SKM-1 treated with dmso at 0.1 percent for 144 hours (cell line): ENCODE data around the gene BZW1.

Source experiments
- DNase-seq: peaks from one replicate; lab custom pipeline; 2025; ENCODE audit not compliant: unreplicated experiment; lab: John Stamatoyannopoulos, UW

BZW1 gene

DNA sequence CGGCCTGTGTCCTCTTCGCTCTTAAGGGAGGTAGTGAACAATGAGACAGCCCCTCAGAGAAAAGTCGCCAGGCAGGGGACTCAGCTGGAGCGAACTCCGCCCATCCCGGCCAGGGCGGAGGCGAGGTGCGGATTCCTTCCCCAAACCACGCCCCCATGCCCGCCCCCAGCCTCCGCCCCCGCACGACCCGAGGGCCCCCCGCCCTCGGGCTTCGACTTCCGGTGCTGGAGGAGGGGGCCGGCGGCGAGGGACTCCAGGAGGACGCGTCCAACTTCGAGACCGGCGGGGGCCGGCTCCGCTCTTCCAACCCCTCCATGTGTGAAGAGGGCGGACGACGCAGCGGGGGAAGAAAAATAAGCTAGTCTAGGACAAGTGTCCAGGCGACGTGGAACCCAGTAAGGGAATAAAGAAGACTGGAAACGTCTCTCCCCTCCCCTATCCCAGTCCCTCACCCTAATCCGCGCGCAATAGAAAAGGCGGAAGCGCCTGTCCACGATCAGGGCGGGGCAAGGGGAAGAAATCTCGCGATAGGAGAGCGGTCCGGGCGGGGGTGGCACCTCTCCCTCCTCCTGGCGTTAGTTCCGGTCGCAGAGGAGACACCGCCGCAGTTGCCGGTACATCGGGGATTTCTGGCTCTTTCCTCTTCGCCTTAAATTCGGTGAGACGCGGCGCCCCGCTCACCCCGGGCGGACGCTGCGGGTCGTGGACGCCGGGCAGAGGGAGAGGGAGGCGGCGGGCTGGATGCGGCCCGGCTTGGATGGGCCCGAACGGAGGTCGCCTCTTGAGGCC lies at the start of gene BZW1:
Gene BZW1 (plus strand): TSS at position 578 of the 789 bp plus-strand sequence. CDS start 1,308 bp downstream, outside the sequence.
- peak; percentile 96 for DNase-seq

DNA sequence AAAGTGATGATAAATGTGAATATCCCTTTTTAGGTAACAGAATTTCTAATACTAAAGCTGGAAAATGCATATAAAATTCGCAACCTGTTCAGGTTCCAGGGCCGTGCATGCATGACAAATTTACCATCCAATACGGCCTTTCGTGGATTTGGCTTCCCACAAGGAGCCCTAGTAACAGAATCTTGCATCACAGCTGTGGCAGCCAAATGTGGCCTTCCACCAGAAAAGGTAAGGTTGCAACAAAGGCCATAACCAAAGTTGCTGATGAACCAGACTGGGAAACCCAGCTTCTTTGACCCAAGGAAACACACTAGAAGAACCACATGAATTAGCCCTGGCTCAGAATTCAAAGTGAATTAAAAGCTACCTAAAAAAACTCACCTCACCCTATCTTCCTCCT lies 49.6 kb upstream of the BZW1 start:
- no peak for DNase-seq

DNA sequence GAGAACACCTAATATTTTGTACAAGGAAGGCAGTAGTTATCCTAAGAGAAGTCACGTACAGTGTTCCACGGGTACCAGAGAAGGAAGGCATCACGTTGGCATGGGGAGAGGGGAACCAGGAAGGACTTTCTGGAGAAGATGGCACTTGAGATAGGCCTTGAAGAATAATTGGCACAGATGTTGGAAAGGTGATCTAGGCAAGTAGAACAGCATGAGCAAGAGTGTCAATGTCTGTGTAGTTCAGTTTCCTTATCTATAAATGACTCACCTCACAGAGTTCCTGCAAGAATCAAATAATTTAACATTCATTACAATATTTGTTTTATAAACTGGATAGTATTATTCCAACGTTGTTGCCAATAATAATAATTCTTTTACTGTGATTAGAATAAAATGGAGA lies 48.3 kb upstream of the BZW1 start:
- DNase-seq = no peak

DNA sequence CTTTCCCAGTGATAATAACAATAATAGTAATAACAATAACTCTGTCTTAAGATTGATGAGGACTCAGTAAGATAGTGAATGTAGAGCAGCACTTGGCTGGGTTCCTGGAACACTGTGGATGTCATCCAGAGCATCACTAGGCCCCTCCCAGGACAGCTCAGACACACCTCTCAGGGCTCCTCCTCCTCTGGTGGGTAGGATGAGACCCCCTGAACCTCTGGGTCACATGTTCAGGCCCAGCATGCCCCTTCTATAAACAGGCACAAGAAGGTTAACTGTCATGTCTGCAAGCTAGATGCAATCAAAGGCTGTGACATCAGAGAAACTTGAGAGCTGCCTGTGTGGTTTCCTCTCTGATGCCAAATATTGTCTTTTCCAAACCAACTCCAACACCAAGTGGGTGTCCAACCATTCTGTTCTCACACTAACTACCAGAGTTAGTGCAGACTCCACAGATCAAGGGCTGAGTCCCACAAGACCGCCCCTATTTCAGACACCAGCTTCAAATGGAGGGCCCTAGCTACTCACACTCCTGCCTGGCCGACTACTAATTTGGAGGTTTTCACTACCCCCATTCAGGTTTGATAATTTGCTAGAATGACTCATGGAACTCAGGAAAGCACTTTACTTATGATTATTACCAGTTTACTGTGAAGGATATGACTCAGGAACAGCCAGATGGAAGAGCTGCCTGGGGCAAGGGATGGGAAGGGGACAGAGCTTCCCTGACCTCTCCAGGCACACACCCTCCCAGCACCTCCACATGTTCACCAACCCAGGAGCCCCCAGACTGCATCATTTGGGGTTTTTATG lies 46.4 kb upstream of the BZW1 start:
- DNase-seq = no peak

DNA sequence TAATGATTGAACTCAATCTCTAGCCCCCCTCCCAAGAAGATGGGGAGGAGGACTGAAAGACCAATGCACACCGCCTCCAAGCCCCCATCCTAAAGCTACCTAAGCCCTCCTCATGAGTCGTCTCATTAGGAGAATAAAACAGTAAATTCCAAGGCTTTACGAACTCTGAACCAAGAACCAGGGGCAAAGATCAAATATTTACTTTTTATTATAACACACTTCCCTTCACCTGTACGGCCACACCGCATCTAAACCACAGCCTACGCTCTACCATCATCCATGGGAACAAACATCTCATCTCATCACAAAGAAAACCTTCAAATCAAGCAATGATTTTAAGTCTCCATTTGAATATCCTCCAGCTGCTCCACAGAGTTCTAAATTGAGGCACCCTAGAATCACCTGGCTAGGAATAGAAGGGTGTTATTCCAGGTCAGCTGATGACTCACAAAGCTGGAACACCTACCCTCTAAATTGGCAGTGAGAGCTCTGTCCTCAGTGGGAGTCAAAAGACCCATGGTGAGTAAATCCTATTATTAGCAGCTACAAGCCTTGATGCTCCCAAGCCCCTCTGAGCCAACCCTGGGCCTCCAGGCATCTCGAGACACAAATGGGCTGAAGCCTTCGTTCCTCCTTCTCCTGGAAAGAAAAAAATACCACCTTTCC lies 45.6 kb upstream of the BZW1 start:
- DNase-seq = no peak

DNA sequence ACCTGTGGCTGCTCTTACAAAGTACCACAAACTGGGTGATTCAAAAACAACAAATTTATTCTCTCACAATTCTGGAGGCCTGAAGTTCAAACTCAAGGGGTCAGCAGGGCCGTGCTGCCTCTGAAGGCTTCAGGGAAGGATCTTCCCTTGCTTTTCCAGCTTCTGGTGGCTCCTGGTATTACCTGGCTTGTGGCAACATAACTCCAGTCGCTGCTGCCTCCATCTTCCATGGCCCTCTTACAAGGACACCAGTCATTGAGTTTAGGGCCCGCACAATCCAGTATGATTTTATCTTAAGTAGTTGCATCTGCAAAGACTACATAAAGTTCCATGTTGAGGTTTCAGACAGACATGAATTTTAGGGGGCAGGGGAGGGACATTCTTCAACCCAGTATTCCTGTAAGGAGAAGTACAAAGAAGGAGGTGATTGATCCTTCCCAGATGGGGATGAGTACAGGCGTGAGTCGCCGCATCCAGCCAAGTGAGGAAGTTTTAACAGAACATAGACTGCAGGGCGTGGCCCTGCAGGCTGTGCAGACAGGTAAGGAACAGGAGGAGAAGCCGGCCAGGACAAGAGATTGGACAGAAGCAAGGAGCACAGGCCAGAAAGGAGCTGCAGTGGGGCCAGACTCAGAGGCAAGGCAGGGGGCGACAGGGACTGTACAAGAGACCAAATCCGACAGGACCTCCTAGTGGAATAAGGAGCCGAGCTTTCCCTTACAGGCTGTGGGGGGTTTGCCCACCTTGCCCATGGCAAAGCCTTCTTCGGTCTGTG lies 44.4 kb upstream of the BZW1 start:
- no peak for DNase-seq

DNA sequence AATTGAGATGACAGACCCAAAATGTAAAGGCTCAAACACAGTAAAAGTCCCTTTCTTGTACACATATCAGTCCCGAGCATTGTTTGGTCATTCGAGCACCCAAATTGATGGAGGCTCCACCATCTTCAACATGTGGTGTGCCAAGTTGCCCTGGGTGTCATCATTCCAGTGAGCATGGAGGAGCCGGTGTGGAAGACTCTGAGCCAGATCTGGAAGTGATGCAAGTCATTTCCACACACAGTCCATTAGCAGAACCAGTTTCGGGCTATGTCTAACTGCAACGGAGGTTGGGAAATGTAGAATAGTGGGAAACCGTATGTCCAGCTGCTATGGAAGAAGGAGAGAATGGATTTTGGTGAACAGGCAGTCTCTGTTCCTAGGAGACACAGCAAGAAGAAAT lies 40.9 kb upstream of the BZW1 start:
- DNase-seq = no peak

DNA sequence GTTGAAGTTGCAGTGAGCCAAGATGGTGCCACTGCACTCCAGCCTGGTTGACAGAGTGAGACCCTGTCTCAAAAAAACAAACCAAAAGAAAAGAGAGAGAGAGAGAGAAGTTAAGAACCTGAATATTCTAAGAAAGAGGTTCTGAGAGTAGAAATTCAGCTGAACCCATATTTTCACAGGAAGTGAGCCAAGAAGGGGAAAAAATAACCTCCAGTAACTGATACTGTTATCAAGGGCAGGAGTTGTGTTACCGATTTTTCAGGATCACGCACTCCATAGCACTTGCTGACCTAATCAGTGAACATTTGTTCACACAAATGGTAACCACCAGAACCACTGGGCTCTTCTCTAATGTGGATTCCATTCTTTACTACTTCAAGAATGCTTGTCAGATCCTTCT lies 39.1 kb upstream of the BZW1 start:
- no peak for DNase-seq

DNA sequence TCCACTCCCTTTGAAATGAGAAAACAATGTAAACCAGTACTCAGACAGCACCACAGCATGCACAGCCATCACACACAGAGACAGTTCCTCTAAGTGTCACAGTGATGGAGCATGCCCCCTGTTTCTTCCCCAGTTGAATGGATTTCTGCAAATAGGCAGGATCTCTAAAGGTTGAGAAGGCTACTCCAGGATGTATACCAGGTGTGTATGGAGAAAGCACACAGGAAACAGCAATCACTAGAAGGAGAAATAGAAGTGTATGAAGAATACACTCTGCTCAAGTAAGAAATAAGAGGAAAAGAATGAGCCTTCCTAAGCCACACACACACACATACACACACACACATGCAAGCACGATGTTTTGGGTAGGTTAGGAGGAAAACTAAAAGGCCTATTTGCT lies 38.6 kb upstream of the BZW1 start:
- no peak for DNase-seq

DNA sequence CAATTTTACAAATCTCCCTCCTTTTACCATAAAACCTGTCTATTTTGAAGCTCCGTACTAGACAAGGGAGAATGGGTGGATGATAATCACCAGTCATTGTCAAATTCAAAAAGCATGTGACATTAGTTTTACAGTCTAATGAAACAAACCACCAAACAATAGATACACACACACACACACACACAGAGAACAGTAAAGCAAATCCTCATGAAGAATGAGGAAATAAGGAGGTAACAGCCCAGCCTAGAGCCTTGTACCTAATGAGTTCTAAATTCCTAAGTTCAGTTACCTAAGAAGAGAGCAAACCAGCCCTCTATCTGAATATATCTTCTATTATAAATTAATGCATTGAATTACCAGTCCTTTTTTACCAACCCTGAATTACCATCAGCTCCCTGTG lies 36.8 kb upstream of the BZW1 start:
- no peak for DNase-seq

DNA sequence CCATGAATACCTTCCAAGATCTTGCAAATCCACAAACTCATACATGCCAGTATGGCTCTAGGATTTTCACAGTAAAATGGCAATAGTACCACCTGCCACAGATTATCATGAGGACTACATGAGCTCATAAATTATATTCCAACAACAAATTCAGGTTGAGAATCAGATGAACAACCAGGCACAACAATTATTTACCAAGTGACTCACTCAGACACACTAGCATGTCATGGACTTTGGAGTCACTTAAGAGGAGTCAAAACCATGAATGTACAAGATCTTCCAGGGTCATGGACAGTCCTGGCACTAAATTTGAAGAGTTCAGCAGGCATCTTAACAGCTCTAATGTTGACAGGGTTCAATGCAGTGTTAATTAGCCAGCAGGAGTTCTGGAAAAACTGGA lies 34.4 kb upstream of the BZW1 start:
- no peak for DNase-seq

DNA sequence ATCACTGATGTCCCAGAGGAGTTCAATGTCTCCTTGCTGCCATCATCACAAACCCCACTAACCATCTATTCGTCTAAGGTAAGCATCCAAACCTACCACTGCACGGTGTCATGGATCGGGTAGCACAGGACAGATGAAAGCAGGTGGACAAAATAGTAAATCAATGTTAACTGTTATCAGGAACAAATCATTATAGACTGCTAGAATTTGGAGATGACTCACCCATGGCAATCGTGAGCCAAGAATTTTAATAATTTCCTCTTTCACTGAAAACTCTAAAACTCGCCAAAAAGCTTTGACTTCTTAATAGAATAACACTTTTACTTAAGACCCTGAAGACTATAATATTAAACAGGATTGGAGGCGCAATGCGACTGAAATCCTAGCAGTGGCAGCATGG lies 33.7 kb upstream of the BZW1 start:
- DNase-seq = no peak

DNA sequence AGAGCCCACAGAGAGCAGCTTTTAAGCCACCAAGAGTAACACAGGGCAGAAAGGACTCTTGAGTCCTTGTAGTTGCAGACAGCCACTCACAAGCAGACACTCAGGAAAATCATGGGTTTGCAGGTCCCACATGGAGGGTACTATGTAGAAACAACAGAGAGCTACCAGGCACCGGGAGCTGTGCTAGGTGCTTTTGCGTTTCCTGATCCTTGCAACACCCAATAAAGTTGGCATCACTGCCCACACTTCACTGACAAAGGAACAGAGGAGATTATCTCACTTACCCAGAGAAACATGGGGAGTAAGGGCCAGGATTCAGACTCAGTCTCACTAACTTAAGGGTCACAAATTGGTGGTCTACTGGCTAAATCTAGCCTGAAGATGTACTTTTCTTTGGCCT lies 32.5 kb upstream of the BZW1 start:
- no peak for DNase-seq

DNA sequence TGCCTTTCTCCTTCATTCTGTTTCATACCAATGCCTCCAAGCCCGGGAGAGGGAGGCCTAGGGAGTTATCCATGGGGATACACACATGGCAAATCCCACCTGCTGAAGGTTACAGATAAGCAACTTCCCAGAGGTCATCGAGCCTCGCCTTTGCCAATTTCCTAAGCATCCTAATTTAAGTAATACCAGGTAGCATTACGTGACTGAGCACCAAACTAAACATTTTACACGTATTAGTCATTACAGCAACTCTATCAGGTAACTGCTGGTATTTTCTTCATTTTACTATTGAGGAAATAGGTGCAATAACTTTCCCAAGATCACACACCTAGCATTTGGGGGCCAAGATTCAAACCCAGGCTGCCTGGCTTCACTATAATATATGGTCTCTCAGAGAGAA lies 30.1 kb upstream of the BZW1 start:
- DNase-seq = no peak

DNA sequence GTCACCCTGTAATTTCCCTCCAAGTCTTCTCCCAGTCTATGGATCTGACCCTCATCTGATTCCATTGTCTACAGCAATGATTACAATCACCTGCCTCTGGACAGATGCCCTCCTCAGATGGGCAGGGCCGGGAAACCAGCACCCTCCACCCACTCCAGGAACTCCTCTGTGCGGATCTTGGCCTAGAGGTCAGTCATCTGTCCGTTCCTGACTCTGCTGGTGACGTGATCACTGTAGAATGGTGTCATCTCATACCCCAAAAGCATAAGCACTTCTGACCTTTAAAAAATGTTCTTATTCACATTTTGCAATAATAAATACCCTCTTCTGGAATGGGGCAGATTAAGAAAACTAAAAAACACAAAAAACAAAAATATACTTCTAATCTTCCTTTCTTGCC lies 29.5 kb upstream of the BZW1 start:
- DNase-seq = no peak

DNA sequence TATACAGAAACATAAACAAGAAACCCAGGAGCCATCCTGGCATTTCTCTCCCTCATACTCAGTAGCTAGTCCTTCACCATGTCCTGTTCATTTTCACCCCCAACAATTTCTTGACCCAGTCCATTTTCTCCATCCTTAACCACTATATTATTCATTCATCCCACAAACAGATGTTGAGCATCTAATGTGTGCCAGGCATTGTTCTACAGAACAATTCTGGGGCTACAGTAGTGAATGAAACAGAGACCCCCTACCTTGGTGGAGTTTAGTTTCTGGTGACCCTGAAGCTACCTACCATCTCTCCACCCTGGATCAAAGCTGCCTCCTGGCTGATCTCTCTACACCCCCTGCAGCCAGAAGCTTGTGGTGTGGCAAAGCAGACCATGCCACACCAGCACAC lies 27.5 kb upstream of the BZW1 start:
- no peak for DNase-seq

DNA sequence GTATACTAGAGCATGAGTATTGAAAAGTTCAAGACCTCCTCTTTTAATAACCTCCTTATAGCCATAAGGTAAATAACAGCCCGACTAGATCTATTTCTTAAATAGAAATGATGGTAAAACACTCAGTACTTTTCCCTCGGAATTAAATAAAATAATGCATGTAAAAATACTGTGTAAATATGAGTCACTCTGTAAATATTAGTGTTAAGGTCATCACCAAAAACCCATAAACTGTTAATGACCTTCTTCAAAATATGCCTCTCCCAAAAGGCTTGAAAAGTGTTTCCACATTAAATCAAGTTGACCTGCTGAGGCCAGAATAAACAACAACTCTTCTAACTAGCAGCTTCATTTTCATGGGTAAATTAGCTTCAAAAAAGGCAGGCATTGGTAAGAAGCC lies 25.3 kb upstream of the BZW1 start:
- DNase-seq = no peak

DNA sequence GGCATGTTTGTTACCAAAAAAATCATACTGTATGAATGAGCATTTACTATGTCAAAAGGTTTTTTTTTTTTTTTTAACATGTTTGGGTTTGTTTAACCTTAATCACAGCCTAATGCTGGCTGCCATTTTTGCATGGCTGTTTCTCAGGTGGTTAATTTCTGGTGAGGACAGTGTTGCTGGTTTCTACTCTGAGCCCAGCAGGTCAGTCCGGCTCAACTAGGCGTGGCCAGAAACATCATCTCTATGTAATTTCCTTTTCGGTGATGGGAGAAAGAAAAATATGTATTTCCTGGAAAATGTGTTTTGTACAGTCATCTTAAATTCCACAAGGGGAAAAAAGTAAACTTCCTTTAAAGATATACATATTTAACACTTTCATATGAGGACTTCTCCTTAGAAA lies 24.9 kb upstream of the BZW1 start:
- DNase-seq = no peak

DNA sequence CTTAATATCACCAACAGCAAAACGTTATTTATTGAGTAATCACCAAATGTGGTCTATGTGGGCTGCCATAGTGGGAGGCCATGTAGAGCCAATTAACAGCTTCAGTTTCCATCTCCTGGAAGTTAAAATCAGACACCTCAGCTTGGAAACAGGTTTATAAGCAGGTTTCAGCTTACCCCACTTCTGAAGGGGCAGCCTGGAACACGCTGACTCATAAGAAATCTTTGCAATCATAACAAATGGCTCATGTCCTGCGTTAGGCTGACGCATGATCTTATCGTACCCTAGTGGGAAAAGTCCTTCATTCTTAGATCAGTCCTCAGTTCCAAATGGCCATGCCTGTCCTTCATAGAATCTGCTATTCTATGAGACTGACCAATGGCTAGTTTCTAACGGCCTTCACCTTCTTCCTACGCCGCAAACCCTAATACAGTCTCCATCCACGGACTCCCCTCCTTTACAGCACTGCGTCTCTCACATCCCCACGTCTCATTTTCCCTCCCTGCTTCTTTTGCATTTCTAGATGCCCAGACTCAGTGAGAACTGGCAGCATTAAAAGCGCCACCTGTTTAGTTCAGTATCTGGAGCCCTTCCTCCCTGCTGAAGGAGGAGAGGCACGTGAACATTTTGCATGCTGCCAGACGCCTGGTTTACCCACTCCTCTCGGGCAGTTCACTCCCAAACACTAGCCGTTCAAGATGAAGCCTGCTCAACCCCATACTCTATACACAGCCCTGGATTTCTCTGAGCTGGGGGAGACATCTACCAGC lies 24.2 kb upstream of the BZW1 start:
- no peak for DNase-seq

DNA sequence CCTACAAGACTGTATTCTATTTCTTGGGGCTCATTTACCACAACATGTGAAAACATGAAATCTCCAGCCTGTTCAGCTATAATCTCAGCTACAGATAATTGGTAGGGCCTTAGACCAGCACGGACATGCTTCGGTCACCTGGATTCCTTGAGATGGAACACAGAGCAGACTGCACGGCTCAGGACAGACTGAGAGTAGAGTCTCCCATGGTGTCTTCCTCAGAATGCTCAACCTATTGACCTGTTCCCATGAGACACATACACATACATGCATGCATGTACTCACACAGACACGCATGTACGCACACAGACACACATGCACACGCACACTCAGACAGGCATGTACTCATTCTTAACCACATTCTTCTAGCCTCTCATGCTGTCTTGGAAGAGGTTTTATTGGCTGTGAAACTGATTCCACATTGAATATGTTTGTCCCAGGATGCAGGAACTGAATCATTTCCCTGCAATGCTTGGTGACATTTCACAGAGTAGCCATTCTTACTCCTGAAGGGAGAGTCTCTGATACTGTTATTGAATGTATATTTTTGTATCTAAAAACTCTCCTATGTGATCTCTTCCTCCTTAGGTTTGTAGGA lies 23.5 kb upstream of the BZW1 start:
- DNase-seq = no peak
